Left cardiac atrium (tissue), 4 donors: Measurements from ENCODE around the gene CD2BP2. TPM values are rescaled to one million over a fixed set of nuclear protein-coding genes. Genes with fewer than 3 reads are reported as not detected.
"Not testable (repeated sequence)": the region's sequence is repeated elsewhere in the genome, so short reads cannot be mapped to it uniquely, and the experiment has no call there.

Experiments
- ATAC-seq, 2 donors: fragments of 200-7000 bp; cut with Tn5 transposase; one replicate each; pipeline ENCODE4 v1.9.1; 2020; ENCODE audit warnings: mild to moderate bottlenecking in 2 of 2, moderate library complexity in 2 of 2
- DNase-seq: peaks from one replicate; pipeline ENCODE4 v3.0.0-alpha.2; 2020
- intact Hi-C, 2 donors: fragments of 100-400 bp; cut with DNase I; formaldehyde crosslinking; loops; one replicate each; pipeline versions ENCODE4 v1.14.1 to v1.15.1; 2022 to 2023
- total RNA-seq, 2 donors: library from RNA; stranded (reverse); fragmentation: NEBNext Ultra II Directional; extraction: Animal tissue kit (Norgen Biotek cat#: 25700); gene quantifications; one replicate each; pipeline ENCODE4 v1.2.1, GENCODE V29; 2021
- donor health status: DM: no; HTN: yes; CAD: no.
- donor health status: DM: no; HTN: yes; CAD: no; lungs with severe emphysema.
- donor health status: DM: yes; HTN: yes; CAD: no.
- donor health status: Dilated cardiomyopathy.

The CD2BP2 gene
- total RNA-seq, 2 donors from 2014 or later: 35.5 to 47.8 TPM

DNA sequence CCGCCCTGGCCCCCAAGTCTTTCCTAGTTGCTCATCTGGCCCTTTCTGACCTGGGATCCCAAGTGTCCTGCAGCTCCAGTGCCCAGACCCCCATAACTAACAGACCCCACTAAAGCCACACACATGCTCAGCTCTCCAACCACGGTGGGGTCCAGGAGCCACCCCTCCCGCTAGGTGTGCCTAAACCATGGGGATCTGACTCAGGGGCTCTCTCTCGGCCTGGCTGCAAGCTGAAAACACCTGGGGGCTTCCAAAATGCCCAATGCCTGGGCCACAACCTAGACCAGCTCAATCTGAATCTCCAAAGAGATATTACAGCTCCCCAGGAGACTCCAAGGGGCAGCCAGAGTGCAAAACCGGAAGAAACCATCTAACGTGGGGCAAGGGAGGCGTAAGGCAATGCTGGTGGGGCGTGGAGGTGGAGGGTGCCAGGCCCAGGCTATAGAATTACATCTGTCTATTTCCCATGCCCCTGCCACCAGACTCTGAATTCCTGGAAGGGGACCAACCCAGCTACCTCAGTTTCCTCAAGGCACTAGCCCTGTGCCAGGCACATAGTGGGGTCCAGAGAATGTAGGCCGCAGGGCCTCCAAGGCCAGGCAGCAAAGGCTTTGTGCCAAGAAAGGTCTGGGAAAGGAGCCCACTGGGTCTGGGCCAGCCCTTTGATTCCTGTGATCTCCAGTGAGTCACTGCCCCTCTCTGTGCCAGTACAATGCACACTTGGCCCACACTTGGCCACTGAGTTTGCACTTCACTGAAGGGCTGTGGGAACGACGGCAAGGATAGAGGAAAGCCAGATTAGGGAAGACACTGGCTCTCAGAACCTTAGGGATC, 3.3 kb downstream of the CD2BP2 start:
- DNase-seq (peak; percentile 87), ATAC-seq (peak; percentile 44 to 61)
- intact Hi-C loops: loop anchor here in 1 of 2 donors (10.0 kb wide), 1 partner anchor 53 kb away; the partner anchor contains the start of gene ZNF771

DNA sequence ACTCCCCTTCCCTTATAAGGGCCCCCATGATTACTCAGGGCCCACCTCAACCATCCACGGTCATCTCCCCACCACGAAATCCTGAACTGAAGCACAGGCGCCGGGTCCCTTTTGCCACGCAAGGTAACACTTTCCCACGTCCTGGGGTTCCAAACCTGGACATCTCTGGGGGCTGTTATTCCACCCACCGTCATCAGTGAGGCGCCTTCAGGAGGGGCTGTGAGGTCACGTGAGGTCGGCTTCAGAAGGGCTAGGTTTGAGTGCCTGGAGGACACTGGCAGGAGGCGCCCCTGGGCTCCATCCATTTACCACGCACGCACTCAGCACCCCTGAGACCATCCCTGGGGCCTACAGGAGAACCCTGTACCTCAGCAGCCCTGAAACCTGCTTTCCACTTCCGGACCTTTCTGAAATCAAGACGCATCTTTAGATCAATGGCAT, 4.1 kb downstream of the CD2BP2 start:
- no peak for ATAC-seq
- DNase-seq: no peak
- intact Hi-C loops: loop anchor here in 1 of 2 donors (10.0 kb wide), 1 partner anchor 54 kb away; the partner anchor contains the start of gene ZNF771

GRCh38 chr16:30350134-30350871, 4.8 kb downstream of the CD2BP2 start:
- ATAC-seq (no peak), DNase-seq (no peak)
- intact Hi-C loops: loop anchor here in 1 of 2 donors (10.0 kb wide), 1 partner anchor 54 kb away; the partner anchor contains the start of gene ZNF771

DNA sequence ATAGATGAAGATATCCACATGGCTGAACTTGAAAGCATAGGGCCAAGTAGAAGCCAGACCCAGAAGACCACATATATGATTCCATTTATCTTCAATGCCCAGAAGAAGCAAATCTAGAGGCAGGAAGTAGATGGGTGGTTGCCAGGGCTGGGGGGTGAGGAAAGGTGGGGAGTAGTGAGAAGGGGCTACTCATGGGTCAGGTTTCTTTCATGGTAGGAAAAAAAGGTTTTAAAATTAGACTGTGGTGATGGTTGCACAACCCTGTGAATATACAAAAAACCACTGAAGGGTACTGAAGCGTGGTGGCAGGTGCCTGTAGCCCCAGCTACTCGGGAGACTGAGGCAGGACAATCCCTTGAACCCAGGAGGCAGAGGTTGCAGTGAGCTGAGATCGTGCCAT, 5.4 kb downstream of the CD2BP2 start:
- DNase-seq (no peak), ATAC-seq (no peak)
- intact Hi-C loops: loop anchor here in 1 of 2 donors (10.0 kb wide), 1 partner anchor 55 kb away; the partner anchor contains the start of gene ZNF771

- no peak for DNase-seq
- intact Hi-C loops: no loop called here
- no peak for ATAC-seq
These were observed 6.2 kb downstream of the CD2BP2 start for GRCh38 chr16:30348929-30349328.

- intact Hi-C loops: no loop called here
- ATAC-seq (no peak), DNase-seq (no peak)
These were observed 7.0 kb downstream of the CD2BP2 start for GRCh38 chr16:30348113-30348512.

GRCh38 chr16:30346286-30346685, 8.8 kb downstream of the CD2BP2 start:
- ATAC-seq (no peak), DNase-seq (no peak)
- intact Hi-C loops: no loop called here

- DNase-seq, ATAC-seq, intact Hi-C loops: not testable (repeated sequence)
These were observed 11.7 kb downstream of the CD2BP2 start for GRCh38 chr16:30343491-30343820.

GRCh38 chr16:30342751-30343490, 12.2 kb downstream of the CD2BP2 start:
- ATAC-seq (no peak), DNase-seq (no peak)

DNA sequence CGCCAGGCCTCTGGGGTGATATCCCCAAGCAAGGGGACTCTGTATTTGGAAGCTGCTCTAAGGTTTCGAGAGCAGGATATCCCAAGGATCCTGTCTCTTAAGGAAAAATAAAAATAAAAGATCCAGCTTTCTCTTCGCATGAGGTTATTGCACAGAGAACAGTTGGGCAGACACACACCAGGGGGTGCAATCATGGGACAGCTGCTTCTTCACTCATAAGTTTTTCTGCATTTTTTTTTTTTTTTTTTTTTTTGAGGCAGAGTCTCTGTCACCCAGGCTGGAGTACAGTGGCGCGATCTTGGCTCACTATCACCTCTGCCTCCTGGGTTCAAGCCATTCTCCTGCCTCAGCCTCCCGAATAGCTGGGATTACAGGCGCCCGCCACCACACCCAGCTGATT, 13.1 kb downstream of the CD2BP2 start:
- ATAC-seq, DNase-seq, intact Hi-C loops: not testable (repeated sequence)

More at GRCh38 chr16:30342751-30343490, 12.2 kb downstream of the CD2BP2 start:
- intact Hi-C loops: no loop called here

- DNase-seq: no peak
- no peak for ATAC-seq
- intact Hi-C loops: no loop called here
These were observed 14.5 kb downstream of the CD2BP2 start for GRCh38 chr16:30340621-30341020.

GRCh38 chr16:30338715-30339114, 16.4 kb downstream of the CD2BP2 start:
- ATAC-seq, intact Hi-C loops, DNase-seq: not testable (repeated sequence)

- intact Hi-C loops, DNase-seq, ATAC-seq: not testable (repeated sequence)
These were observed 17.1 kb downstream of the CD2BP2 start for GRCh38 chr16:30337964-30338357.

GRCh38 chr16:30335598-30336474, 19.3 kb downstream of the CD2BP2 start:
- DNase-seq (no peak), ATAC-seq (peak; percentile 3 to 34)

GRCh38 chr16:30335028-30335597, 20.0 kb downstream of the CD2BP2 start:
- intact Hi-C loops: not testable (repeated sequence)
- ATAC-seq (peak; percentile 94 to 97), DNase-seq (peak; percentile 88)

More at GRCh38 chr16:30335598-30336474, 19.3 kb downstream of the CD2BP2 start:
- intact Hi-C loops: no loop called here

- intact Hi-C loops: not testable (repeated sequence)
These were observed 20.6 kb downstream of the CD2BP2 start for GRCh38 chr16:30334473-30334989.

DNA sequence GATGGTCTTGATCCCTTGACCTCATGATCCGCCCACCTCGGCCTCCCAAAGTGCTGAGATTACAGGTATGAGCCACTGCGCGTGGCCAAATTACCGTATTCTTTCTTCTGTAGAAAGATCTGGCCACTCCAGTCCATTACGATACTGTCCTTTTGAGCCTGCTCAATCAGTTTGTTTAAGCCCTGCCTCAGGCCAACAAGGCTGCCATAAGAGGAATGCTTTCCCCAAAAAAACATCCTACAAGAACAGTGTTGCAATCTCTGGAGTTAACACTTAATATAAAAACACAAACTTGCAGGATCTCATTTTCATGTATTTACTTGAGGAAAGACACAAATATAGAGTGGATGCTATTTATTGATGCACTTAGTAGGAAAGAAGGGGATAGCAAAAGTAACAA, 30.9 kb downstream of the CD2BP2 start:
- intact Hi-C loops, DNase-seq, ATAC-seq: not testable (repeated sequence)

More at GRCh38 chr16:30334473-30334989, 20.6 kb downstream of the CD2BP2 start:
- DNase-seq: peak; percentile 87
- peak; percentile 95 to 98 for ATAC-seq
